GM23338 (cell line): ENCODE measurements around the gene INTS6. TPM values are rescaled to one million over a fixed set of nuclear protein-coding genes. Genes with fewer than 3 reads are reported as not detected.

ENCODE experiments used
- ATAC-seq: fragments of 200-7000 bp; cut with Tn5 transposase; 3 replicates; pipeline ENCODE4 v1.9.1; 2020
- DNase-seq: peaks from one replicate; pipeline ENCODE4 v3.0.0-alpha.2; 2015; ENCODE audit warnings: low spot score
- H2AFZ ChIP-seq: fragments of 200-600 bp; sonication (generic); 2 replicates; pipeline ENCODE4 v1.8.0; 2016; ENCODE audit warnings: antibody characterized with exemption, mild to moderate bottlenecking, moderate library complexity
- H3F3A ChIP-seq: fragments of 200-600 bp; sonication (generic); replicated peaks from 2 replicates; pipeline ENCODE4 v1.8.0; 2017; ENCODE audit warnings: antibody characterized with exemption, mixed run types, low read depth
- H3K27ac ChIP-seq: fragments of 200-600 bp; sonication (generic); 2 replicates; pipeline ENCODE4 v1.6.1; 2016; ENCODE audit warnings: low read depth
- H3K27me3 ChIP-seq: fragments of 200-600 bp; sonication (generic); 2 replicates; pipeline ENCODE4 v1.8.0; 2016; ENCODE audit warnings: mild to moderate bottlenecking, mixed run types, moderate library complexity; ENCODE audit not compliant: insufficient read depth
- H3K36me3 ChIP-seq: fragments of 200-600 bp; sonication (generic); 2 replicates; pipeline ENCODE4 v1.8.0; 2016; ENCODE audit warnings: mild to moderate bottlenecking; ENCODE audit not compliant: insufficient read depth
- H3K4me1 ChIP-seq: fragments of 200-600 bp; sonication (generic); 2 replicates; pipeline ENCODE4 v1.8.0; 2016; ENCODE audit warnings: mild to moderate bottlenecking, moderate library complexity; ENCODE audit not compliant: insufficient read depth
- H3K4me2 ChIP-seq: fragments of 200-600 bp; sonication (generic); 2 replicates; pipeline ENCODE4 v1.7.1; 2017; ENCODE audit warnings: mixed run types
- H3K4me3 ChIP-seq: fragments of 200-600 bp; sonication (generic); 2 replicates; pipeline ENCODE4 v1.6.1; 2016; ENCODE audit warnings: mixed run types
- H3K79me2 ChIP-seq: fragments of 200-600 bp; sonication (generic); replicated peaks from 2 replicates; pipeline ENCODE4 v1.8.0; 2017; ENCODE audit warnings: mild to moderate bottlenecking; ENCODE audit not compliant: insufficient read depth
- H3K9me2 ChIP-seq: fragments of 200-600 bp; sonication (generic); 2 replicates; pipeline ENCODE4 v1.8.0; 2017; ENCODE audit not compliant: insufficient read depth
- H4K20me1 ChIP-seq: fragments of 200-600 bp; sonication (generic); replicated peaks from 2 replicates; pipeline ENCODE4 v1.8.0; 2017; ENCODE audit warnings: mild to moderate bottlenecking; ENCODE audit not compliant: insufficient read depth
- H3K27ac Mint-ChIP-seq: 2 replicates; pipeline ENCODE4 v1.8.0; 2020; ENCODE audit warnings: inconsistent platforms, mild to moderate bottlenecking, moderate library complexity, mixed read lengths
- H3K27me3 Mint-ChIP-seq: 3 replicates; pipeline ENCODE4 v1.8.0; 2022; ENCODE audit warnings: low read depth, mild to moderate bottlenecking, moderate library complexity, mixed read lengths, inconsistent platforms; ENCODE audit not compliant: insufficient read depth, poor library complexity
- H3K36me3 Mint-ChIP-seq: 3 replicates; pipeline ENCODE4 v1.8.0; 2021; ENCODE audit warnings: low read depth, mild to moderate bottlenecking, inconsistent platforms, moderate library complexity, mixed read lengths
- H3K4me1 Mint-ChIP-seq: 3 replicates; pipeline ENCODE4 v1.8.0; 2020; ENCODE audit warnings: mild to moderate bottlenecking, inconsistent platforms, mixed read lengths
- H3K4me3 Mint-ChIP-seq: 3 replicates; pipeline ENCODE4 v1.8.0; 2021; ENCODE audit warnings: moderate library complexity, mild to moderate bottlenecking, inconsistent platforms, mixed read lengths
- H3K9me3 Mint-ChIP-seq: 3 replicates; pipeline ENCODE4 v1.8.0; 2020; ENCODE audit warnings: moderate library complexity, mild to moderate bottlenecking, inconsistent platforms, mixed read lengths
- CREB1 ChIP-seq: fragments of 250-450 bp; sonication (Bioruptor Pico); IDR thresholded peaks from 2 replicates; pipeline ENCODE4 v1.5.0; 2020; ENCODE audit warnings: low read depth, mild to moderate bottlenecking, moderate library complexity
- EZH2 ChIP-seq: fragments of 200-600 bp; sonication (generic); IDR thresholded peaks from one replicate; pipeline ENCODE4 v1.8.0; 2017; ENCODE audit warnings: antibody characterized with exemption, mild to moderate bottlenecking, low read depth; ENCODE audit not compliant: unreplicated experiment
- EZH2phosphoT487 ChIP-seq: fragments of 200-600 bp; sonication (generic); IDR thresholded peaks from one replicate; pipeline ENCODE4 v1.8.1; 2018; ENCODE audit warnings: antibody characterized with exemption; ENCODE audit not compliant: unreplicated experiment
- JUNB ChIP-seq: IDR thresholded peaks from one replicate; pipeline ENCODE4 v1.6.1; 2016; ENCODE audit warnings: antibody characterized with exemption; ENCODE audit not compliant: unreplicated experiment
- NANOG ChIP-seq: IDR thresholded peaks from 2 replicates; pipeline ENCODE4 v1.6.1; 2016; ENCODE audit warnings: antibody characterized with exemption, borderline replicate concordance
- POLR2AphosphoS5 ChIP-seq: IDR thresholded peaks from 2 replicates; pipeline ENCODE4 v1.6.1; 2016; ENCODE audit warnings: antibody characterized with exemption, low read depth
- REST ChIP-seq: IDR thresholded peaks from one replicate; pipeline ENCODE4 v1.6.1; 2018; ENCODE audit warnings: antibody characterized with exemption; ENCODE audit not compliant: unreplicated experiment
- STAT1 ChIP-seq: IDR thresholded peaks from one replicate; pipeline ENCODE4 v1.6.1; 2016; ENCODE audit warnings: antibody characterized with exemption; ENCODE audit not compliant: unreplicated experiment
- ZNF114 ChIP-seq: fragments of 250-450 bp; sonication (Bioruptor Pico); IDR thresholded peaks from 2 replicates; pipeline ENCODE4 v1.5.0; 2020; ENCODE audit warnings: mild to moderate bottlenecking, moderate library complexity
- ZNF331 ChIP-seq: fragments of 250-450 bp; sonication (Bioruptor Pico); IDR thresholded peaks from 2 replicates; pipeline ENCODE4 v1.5.0; 2020; ENCODE audit warnings: low read depth, mild to moderate bottlenecking, moderate library complexity
- ZNF462 ChIP-seq: fragments of 250-450 bp; sonication (Bioruptor Pico); IDR thresholded peaks from 2 replicates; pipeline ENCODE4 v1.5.0; 2020; ENCODE audit warnings: mild to moderate bottlenecking, moderate library complexity
- polyA plus RNA-seq: library from polyadenylated mRNA; unstranded; fragments of >200 nt; fragmentation: Nextera tagmentation; extraction: Ambion mirVana; gene quantifications from 2 replicates; pipeline ENCODE4 v1.2.1, GENCODE V29; 2016
- total RNA-seq: library from RNA; depleted of rRNA; stranded (reverse); fragments of >200 nt; shearing (Covaris generic); gene quantifications from 2 replicates; pipeline ENCODE4 v1.2.3, GENCODE V29; 2014
- TF ChIP-seq, protein P1 (sequence below): IDR thresholded peaks from 2 replicates; pipeline ENCODE4 v1.6.1; 2016; ENCODE audit warnings: antibody characterized with exemption
- TF ChIP-seq, protein P2 (sequence below), 2 experiments: fragments of 200-600 bp in 1 of 2; sonication (generic) in 1 of 2; conservative IDR thresholded peaks; 2 replicates each; pipeline versions ENCODE4 v1.5.1 to v1.6.1; 2016 to 2017; ENCODE audit warnings: antibody characterized with exemption in 2 of 2, low read depth in 2 of 2, mild to moderate bottlenecking in 2 of 2, moderate library complexity in 1 of 2

Gene INTS6
- total and polyA plus RNA-seq, 2 experiments from 2014 or later, result 24.8 to 38.6 TPM

- no peaks in the 10 kb centered on the region for H3K9me2 ChIP-seq
- Mint-ChIP-seq H3K36me3 (no peaks in the 10 kb centered on the region), H3K4me3 (no peak overlapping the region), H3K9me3 (no peaks in the 10 kb centered on the region), H3K27me3 (peaks cover 7% of the 10 kb centered on the region), H3K27ac (no peak overlapping the region), H3K4me1 (peaks cover 24% of the 10 kb centered on the region)
- H3K4me1 ChIP-seq, result peaks cover 14% of the 10 kb centered on the region; the same call in 1 of the 2 replicates
- H3K27me3 ChIP-seq, result no peaks in the 10 kb centered on the region
- H4K20me1 ChIP-seq, result no peaks in the 10 kb centered on the region
- no peak overlapping the region for H2AFZ ChIP-seq
- TF ChIP-seq EZH2phosphoT487 (no peak), NANOG (no peak), JUNB (no peak), CREB1 (CRISPR knock-in tag) (no peak), EZH2 (no peak), REST (no peak), ZNF114 (CRISPR knock-in tag) (no peak), STAT1 (no peak), ZNF462 (CRISPR knock-in tag) (no peak), POLR2AphosphoS5 (no peak), ZNF331 (no peak)
- TF ChIP-seq, protein P1, sequence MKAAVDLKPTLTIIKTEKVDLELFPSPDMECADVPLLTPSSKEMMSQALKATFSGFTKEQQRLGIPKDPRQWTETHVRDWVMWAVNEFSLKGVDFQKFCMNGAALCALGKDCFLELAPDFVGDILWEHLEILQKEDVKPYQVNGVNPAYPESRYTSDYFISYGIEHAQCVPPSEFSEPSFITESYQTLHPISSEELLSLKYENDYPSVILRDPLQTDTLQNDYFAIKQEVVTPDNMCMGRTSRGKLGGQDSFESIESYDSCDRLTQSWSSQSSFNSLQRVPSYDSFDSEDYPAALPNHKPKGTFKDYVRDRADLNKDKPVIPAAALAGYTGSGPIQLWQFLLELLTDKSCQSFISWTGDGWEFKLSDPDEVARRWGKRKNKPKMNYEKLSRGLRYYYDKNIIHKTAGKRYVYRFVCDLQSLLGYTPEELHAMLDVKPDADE, result no peak
- TF ChIP-seq, protein P2, sequence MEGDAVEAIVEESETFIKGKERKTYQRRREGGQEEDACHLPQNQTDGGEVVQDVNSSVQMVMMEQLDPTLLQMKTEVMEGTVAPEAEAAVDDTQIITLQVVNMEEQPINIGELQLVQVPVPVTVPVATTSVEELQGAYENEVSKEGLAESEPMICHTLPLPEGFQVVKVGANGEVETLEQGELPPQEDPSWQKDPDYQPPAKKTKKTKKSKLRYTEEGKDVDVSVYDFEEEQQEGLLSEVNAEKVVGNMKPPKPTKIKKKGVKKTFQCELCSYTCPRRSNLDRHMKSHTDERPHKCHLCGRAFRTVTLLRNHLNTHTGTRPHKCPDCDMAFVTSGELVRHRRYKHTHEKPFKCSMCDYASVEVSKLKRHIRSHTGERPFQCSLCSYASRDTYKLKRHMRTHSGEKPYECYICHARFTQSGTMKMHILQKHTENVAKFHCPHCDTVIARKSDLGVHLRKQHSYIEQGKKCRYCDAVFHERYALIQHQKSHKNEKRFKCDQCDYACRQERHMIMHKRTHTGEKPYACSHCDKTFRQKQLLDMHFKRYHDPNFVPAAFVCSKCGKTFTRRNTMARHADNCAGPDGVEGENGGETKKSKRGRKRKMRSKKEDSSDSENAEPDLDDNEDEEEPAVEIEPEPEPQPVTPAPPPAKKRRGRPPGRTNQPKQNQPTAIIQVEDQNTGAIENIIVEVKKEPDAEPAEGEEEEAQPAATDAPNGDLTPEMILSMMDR (conservative IDR thresholded peaks at IDR 0.05; ENCODE audit: low read depth in 2 of 2), result no peak
- no peak for ATAC-seq
- no peak for DNase-seq
- H3K4me2 ChIP-seq, result no peak overlapping the region
- no peak overlapping the region for H3K27ac ChIP-seq
- H3K4me3 ChIP-seq, result no peak overlapping the region
- no peaks in the 10 kb centered on the region for H3K79me2 ChIP-seq
- H3F3A ChIP-seq, result no peaks in the 10 kb centered on the region
- H3K36me3 ChIP-seq, result no peaks in the 10 kb centered on the region
These were observed 120.1 kb downstream of the INTS6 start for GRCh38 chr13:51332566-51333361.
